GM19395 (cell line): ENCODE results near the gene TIGD2.

Experiments used
- ATAC-seq: cut with Tn5 transposase; IDR thresholded peaks from one replicate; pipeline ENCODE4 v1.9.1; 2021; ENCODE audit warnings: mild to moderate bottlenecking, moderate library complexity; ENCODE audit not compliant: unreplicated experiment

The TIGD2 gene

GRCh38 chr4:89161841-89162240 is 50.5 kb downstream of the TIGD2 start:
- ATAC-seq, result no peak

- no peak for ATAC-seq
Observed at GRCh38 chr4:89162496-89162895, 51.2 kb downstream of the TIGD2 start.

GRCh38 chr4:89162987-89163386 is 51.7 kb downstream of the TIGD2 start:
- ATAC-seq, result no peak

DNA sequence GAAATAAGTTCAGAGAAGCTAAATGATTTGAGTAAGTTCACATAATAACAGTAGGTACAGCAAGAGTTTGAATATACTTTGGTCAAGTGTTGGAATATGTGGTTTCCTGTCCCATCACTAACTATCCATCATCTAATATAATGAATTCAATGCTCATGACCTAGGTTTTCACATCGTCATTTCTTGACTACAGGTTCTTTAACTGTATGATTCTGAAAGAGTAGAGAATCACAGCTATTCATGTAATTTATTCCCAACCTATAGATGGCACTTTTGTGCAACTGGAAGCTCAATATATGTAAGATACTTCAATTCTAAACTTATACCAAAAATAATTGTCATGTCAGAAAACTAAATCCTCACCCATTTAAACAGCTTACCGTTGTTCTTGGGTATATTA is 53.1 kb downstream of the TIGD2 start:
- no peak for ATAC-seq
